Glutamatergic neuron (in vitro differentiated cells): ENCODE results near the gene CDK18. TPM values are rescaled to one million over a fixed set of nuclear protein-coding genes. Genes with fewer than 3 reads are reported as not detected.
A peak's percentile ranks its signal among the peaks of the same experiment; 100 is the strongest.

Source experiments
- DNase-seq: peaks from one replicate; pipeline ENCODE4 v3.0.0; 2022
- H3K27ac Mint-ChIP-seq: one replicate; pipeline ENCODE4 v1.8.0; 2020; ENCODE audit warnings: mild to moderate bottlenecking, mixed read lengths, inconsistent platforms; ENCODE audit not compliant: unreplicated experiment
- H3K27me3 Mint-ChIP-seq: one replicate; pipeline ENCODE4 v1.8.0; 2020; ENCODE audit warnings: mild to moderate bottlenecking, moderate library complexity, mixed read lengths, inconsistent platforms; ENCODE audit not compliant: unreplicated experiment
- H3K36me3 Mint-ChIP-seq: one replicate; pipeline ENCODE4 v1.8.0; 2020; ENCODE audit warnings: mild to moderate bottlenecking, mixed read lengths, inconsistent platforms; ENCODE audit not compliant: unreplicated experiment
- H3K4me1 Mint-ChIP-seq: one replicate; pipeline ENCODE4 v1.8.0; 2020; ENCODE audit warnings: mild to moderate bottlenecking, low read depth, mixed read lengths, inconsistent platforms; ENCODE audit not compliant: unreplicated experiment
- H3K4me3 Mint-ChIP-seq: one replicate; pipeline ENCODE4 v1.8.0; 2020; ENCODE audit warnings: mild to moderate bottlenecking, mixed read lengths, inconsistent platforms; ENCODE audit not compliant: unreplicated experiment
- H3K9me3 Mint-ChIP-seq: one replicate; pipeline ENCODE4 v1.8.0; 2020; ENCODE audit warnings: mild to moderate bottlenecking, moderate library complexity, mixed read lengths, inconsistent platforms; ENCODE audit not compliant: unreplicated experiment
- total RNA-seq: library from RNA; stranded (reverse); fragmentation: NEBNext Ultra II Directional; extraction: Animal tissue kit (Norgen Biotek cat#: 25700); gene quantifications from one replicate; pipeline ENCODE4 v1.2.1, GENCODE V29; 2021; ENCODE audit not compliant: unreplicated experiment
- TF ChIP-seq, protein P1 (sequence below): fragments of 200-600 bp; sonication (generic); IDR thresholded peaks from one replicate; pipeline ENCODE4 v1.5.0; 2021; ENCODE audit not compliant: partially characterized antibody, unreplicated experiment

CDK18 gene
- total RNA-seq, 1 donor from 2014 or later = 1.7 TPM

DNA sequence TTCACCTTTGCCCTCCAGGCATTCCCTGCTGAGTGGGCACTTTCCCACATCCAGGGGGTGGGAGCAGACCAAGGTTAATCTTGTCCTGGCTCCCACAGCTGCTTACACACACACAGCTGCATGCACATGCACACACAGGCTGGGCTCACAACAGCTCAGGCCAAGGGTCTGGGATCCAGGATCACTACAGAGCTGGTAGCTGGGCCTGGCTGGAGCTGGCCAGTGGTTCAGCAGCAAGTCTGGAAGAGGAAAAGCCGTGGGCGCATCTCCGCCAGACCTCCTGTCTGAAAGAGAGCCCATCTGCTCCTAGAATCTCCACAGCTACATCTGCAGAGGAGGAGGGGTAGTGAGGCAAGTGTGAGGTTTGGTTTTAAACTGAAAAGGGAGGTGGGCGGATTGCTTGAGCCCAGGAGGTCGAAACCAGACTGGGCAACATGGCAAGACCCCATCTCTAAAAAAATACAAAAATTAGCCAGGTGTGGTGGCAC is 3.8 kb downstream of the CDK18 start:
- H3K27ac Mint-ChIP-seq = peak overlapping the region; percentile 88

DNA sequence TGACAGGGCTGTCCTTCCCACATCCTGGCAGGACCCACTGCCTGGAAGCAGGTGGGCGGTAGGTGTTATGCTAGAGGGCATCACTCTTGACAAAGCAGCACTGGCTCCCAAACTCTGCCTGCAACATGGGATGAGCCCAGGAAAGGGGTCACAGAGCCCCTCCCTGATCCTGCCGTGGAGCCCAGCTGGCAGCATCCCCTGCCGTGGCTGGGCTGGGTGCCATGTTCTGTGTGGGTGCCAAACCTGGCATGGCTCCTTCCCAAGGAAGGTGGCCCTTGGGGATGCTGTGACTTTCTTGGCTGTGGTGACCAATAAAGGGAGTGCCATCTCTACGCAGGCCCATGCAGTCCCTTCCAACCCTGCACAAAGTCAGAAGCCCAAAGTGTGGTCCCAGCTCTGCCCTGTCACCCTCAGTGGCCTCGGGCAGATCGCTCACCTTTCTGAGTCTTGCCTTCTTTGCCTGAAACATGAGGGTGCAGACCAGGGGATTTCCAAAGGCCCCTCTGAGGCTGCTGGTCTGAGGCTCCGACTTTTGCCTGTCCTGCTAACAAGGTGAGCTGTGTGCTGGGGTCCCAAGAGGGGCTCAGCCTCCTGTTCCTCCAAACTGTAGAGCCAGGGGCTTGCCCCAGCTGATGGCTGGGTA is 6.0 kb downstream of the CDK18 start:
- H3K4me1 Mint-ChIP-seq = peaks cover 12% of the 10 kb centered on the region
- H3K9me3 Mint-ChIP-seq = peaks cover 8% of the 10 kb centered on the region
- peaks cover 6% of the 10 kb centered on the region for H3K27me3 Mint-ChIP-seq

More for the DNA sequence above, 3.8 kb downstream of the CDK18 start:
- DNase-seq = peak; percentile 47
- TF ChIP-seq, protein P1, sequence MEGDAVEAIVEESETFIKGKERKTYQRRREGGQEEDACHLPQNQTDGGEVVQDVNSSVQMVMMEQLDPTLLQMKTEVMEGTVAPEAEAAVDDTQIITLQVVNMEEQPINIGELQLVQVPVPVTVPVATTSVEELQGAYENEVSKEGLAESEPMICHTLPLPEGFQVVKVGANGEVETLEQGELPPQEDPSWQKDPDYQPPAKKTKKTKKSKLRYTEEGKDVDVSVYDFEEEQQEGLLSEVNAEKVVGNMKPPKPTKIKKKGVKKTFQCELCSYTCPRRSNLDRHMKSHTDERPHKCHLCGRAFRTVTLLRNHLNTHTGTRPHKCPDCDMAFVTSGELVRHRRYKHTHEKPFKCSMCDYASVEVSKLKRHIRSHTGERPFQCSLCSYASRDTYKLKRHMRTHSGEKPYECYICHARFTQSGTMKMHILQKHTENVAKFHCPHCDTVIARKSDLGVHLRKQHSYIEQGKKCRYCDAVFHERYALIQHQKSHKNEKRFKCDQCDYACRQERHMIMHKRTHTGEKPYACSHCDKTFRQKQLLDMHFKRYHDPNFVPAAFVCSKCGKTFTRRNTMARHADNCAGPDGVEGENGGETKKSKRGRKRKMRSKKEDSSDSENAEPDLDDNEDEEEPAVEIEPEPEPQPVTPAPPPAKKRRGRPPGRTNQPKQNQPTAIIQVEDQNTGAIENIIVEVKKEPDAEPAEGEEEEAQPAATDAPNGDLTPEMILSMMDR = no peak
- Mint-ChIP-seq H3K36me3 (no peaks in the 10 kb centered on the region), H3K4me3 (peak overlapping the region; percentile 34), H3K27me3 (peaks cover 4% of the 10 kb centered on the region), H3K9me3 (peaks cover 4% of the 10 kb centered on the region), H3K4me1 (peaks cover 10% of the 10 kb centered on the region)

DNA sequence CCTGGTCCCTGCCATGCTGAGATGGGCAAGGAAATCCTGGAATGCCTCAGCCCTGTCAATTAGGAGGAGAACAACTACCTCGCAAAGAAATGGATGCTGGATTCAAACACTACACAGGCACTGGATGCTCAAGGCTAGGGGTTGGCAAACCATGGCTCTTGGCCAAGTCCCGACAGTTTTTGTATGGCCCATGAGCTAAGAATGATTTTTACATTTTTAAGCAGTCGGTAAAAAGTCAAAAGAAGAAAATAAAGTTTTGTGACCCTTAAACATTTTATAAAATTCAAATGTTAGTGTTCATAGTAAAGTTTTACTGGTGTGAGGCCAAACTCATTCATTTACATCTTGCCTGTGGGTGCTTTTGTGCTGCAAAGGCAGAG is 6.5 kb downstream of the CDK18 start:
- Mint-ChIP-seq H3K27ac (no peak overlapping the region), H3K27me3 (peaks cover 6% of the 10 kb centered on the region), H3K4me1 (peaks cover 12% of the 10 kb centered on the region), H3K9me3 (peaks cover 9% of the 10 kb centered on the region), H3K36me3 (no peaks in the 10 kb centered on the region), H3K4me3 (no peak overlapping the region)
- TF ChIP-seq, protein P1 = no peak
- no peak for DNase-seq

More for the DNA sequence above, 6.0 kb downstream of the CDK18 start:
- Mint-ChIP-seq H3K27ac (no peak overlapping the region), H3K36me3 (no peaks in the 10 kb centered on the region), H3K4me3 (no peak overlapping the region)
- TF ChIP-seq, protein P1 = no peak
- no peak for DNase-seq

DNA sequence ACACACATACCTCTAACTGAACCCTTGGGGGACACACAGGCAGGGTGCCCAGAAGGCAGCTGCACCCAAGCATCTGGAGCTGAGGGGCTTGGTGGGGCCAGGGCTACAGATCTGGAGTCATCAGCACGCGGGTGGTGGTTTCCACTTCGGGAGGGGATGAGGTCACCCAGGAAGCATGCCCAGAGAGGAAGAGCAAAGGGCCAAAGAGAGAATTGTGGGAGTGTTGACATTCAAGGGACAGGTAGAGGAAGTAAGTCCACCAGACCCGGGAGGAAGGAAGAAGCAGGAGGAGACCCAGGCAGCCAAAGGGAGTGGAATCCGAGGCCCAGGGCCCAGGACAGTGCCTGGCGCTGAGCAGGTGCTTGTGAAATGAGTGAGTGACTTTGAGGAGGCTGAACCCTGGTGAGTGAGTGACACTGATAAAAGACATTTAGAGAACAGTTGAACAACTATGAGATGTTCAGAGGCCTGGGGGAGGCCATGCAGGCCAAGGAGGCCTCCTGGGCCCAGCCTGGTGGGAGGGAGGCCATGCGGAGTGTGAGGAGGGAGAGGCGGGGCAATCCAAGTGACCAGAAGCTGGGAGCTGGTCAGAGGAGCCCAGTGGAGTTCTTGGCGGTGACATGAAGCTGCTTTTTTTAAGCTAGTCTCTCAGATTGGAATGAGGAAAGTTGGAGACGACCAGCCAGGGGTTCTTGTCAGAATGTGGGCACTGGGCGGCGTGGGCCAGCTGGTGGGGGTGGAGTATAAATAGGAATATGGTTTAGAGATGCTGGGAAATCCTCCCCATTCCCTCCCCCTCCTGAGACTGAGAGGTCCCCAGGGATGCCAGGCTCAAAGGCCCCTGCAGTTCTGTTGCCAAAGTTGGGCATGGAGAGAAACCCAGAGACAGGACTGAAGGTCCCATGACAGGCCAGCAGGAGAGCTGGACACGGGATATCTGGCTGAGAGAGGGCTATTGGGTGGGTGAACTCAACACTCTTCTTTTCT is 7.9 kb downstream of the CDK18 start:
- Mint-ChIP-seq H3K36me3 (no peaks in the 10 kb centered on the region), H3K4me3 (no peak overlapping the region), H3K27me3 (peaks cover 6% of the 10 kb centered on the region), H3K4me1 (peaks cover 12% of the 10 kb centered on the region), H3K9me3 (peaks cover 7% of the 10 kb centered on the region), H3K27ac (no peak overlapping the region)
- DNase-seq = no peak
- TF ChIP-seq, protein P1 = no peak
